Neural progenitor cell (in vitro differentiated cells): Measurements from ENCODE around the gene NME9. TPM values are rescaled to one million over a fixed set of nuclear protein-coding genes. Genes with fewer than 3 reads are reported as not detected.

ENCODE experiments used
- DNase-seq: peaks from one replicate; pipeline ENCODE4 v3.0.0-alpha.2; 2016; ENCODE audit warnings: low spot score
- H2AFZ ChIP-seq: fragments of 200-600 bp; sonication (generic); replicated peaks from 2 replicates; pipeline ENCODE4 v1.6.1; 2016; ENCODE audit warnings: antibody characterized with exemption
- H3F3A ChIP-seq: fragments of 200-600 bp; sonication (generic); 2 replicates; pipeline ENCODE4 v1.6.1; 2016; ENCODE audit warnings: antibody characterized with exemption, low read depth
- H3K27ac ChIP-seq: fragments of 200-600 bp; sonication (generic); 2 replicates; pipeline ENCODE4 v1.5.1; 2016; ENCODE audit warnings: mild to moderate bottlenecking
- H3K27me3 ChIP-seq: fragments of 200-600 bp; sonication (generic); 2 replicates; pipeline ENCODE4 v1.6.1; 2016; ENCODE audit warnings: mild to moderate bottlenecking, moderate library complexity
- H3K36me3 ChIP-seq: fragments of 200-600 bp; sonication (generic); 2 replicates; pipeline ENCODE4 v1.5.1; 2016
- H3K4me1 ChIP-seq: fragments of 200-600 bp; sonication (generic); 2 replicates; pipeline ENCODE4 v1.6.1; 2016; ENCODE audit warnings: mixed run types
- H3K4me2 ChIP-seq: fragments of 200-600 bp; sonication (generic); 2 replicates; pipeline ENCODE4 v1.6.1; 2016
- H3K4me3 ChIP-seq: fragments of 200-600 bp; sonication (generic); 2 replicates; pipeline ENCODE4 v1.5.1; 2016
- H3K79me2 ChIP-seq: fragments of 200-600 bp; sonication (generic); 2 replicates; pipeline ENCODE4 v1.6.1; 2016; ENCODE audit warnings: low read depth
- H3K9ac ChIP-seq: fragments of 200-600 bp; sonication (generic); 2 replicates; pipeline ENCODE4 v1.6.1; 2016
- H3K9me3 ChIP-seq: fragments of 200-600 bp; sonication (generic); 2 replicates; pipeline ENCODE4 v1.5.1; 2016; ENCODE audit warnings: low read depth
- H4K20me1 ChIP-seq: fragments of 200-600 bp; sonication (generic); 2 replicates; pipeline ENCODE4 v1.6.1; 2016; ENCODE audit warnings: low read depth
- H3K27ac Mint-ChIP-seq: 3 replicates; pipeline ENCODE4 v1.8.0; 2021; ENCODE audit warnings: mixed read lengths
- H3K27me3 Mint-ChIP-seq: 2 replicates; pipeline ENCODE4 v1.8.0; 2022; ENCODE audit warnings: low read depth, mild to moderate bottlenecking, inconsistent platforms, moderate library complexity, mixed read lengths; ENCODE audit not compliant: insufficient read depth
- H3K36me3 Mint-ChIP-seq: 3 replicates; pipeline ENCODE4 v1.8.0; 2021; ENCODE audit warnings: mixed read lengths
- H3K4me1 Mint-ChIP-seq: 3 replicates; pipeline ENCODE4 v1.8.0; 2021; ENCODE audit warnings: mixed read lengths
- H3K4me3 Mint-ChIP-seq: 3 replicates; pipeline ENCODE4 v1.8.0; 2021; ENCODE audit warnings: mild to moderate bottlenecking, moderate library complexity, mixed read lengths
- H3K9me3 Mint-ChIP-seq: 3 replicates; pipeline ENCODE4 v1.8.0; 2020; ENCODE audit warnings: mixed read lengths
- CTCF ChIP-seq: fragments of 200-600 bp; sonication (generic); IDR thresholded peaks from 2 replicates; pipeline ENCODE4 v1.5.1; 2017; ENCODE audit warnings: antibody characterized with exemption, mild to moderate bottlenecking
- EZH2 ChIP-seq: fragments of 200-600 bp; sonication (generic); IDR thresholded peaks from 2 replicates; pipeline ENCODE4 v1.6.1; 2017; ENCODE audit warnings: antibody characterized with exemption, mild to moderate bottlenecking, moderate library complexity
- EZH2phosphoT487 ChIP-seq: fragments of 200-600 bp; sonication (generic); IDR thresholded peaks from 2 replicates; pipeline ENCODE4 v1.6.1; 2017; ENCODE audit warnings: antibody characterized with exemption
- total RNA-seq: library from RNA; depleted of rRNA; stranded (reverse); fragments of >200 nt; gene quantifications from 2 replicates; pipeline ENCODE4 v1.2.3, GENCODE V29; 2015; ENCODE audit warnings: low replicate concordance

Gene NME9
- total RNA-seq, 1 donor from 2014 or later: 1.1 TPM

- no peak overlapping the region for H3K4me2 ChIP-seq
- no peaks in the 10 kb centered on the region for H3F3A ChIP-seq
Measured at GRCh38 chr3:138365253-138365555, 35.6 kb upstream of the NME9 start.

GRCh38 chr3:138364356-138365252 lies 35.0 kb upstream of the NME9 start:
- Histone ChIP-seq H3K27me3 (no peaks in the 10 kb centered on the region), H3K4me3 (no peak overlapping the region), H3F3A (no peaks in the 10 kb centered on the region), H2AFZ (no peak overlapping the region), H3K27ac (no peak overlapping the region), H4K20me1 (no peaks in the 10 kb centered on the region), H3K4me2 (no peak overlapping the region), H3K9me3 (no peaks in the 10 kb centered on the region), H3K9ac (no peak overlapping the region), H3K4me1 (no peaks in the 10 kb centered on the region), H3K36me3 (no peaks in the 10 kb centered on the region), H3K79me2 (no peaks in the 10 kb centered on the region)
- DNase-seq: no peak
- TF ChIP-seq EZH2phosphoT487 (no peak), CTCF (no peak), EZH2 (no peak)
- no peaks in the 10 kb centered on the region for H3K36me3 Mint-ChIP-seq
- peaks cover 22% of the 10 kb centered on the region for H3K4me1 Mint-ChIP-seq
- H3K9me3 Mint-ChIP-seq: no peaks in the 10 kb centered on the region
- no peak overlapping the region for H3K27ac Mint-ChIP-seq
- peaks cover 3% of the 10 kb centered on the region for H3K27me3 Mint-ChIP-seq
- H3K4me3 Mint-ChIP-seq: no peak overlapping the region

More at GRCh38 chr3:138365253-138365555, 35.6 kb upstream of the NME9 start:
- Mint-ChIP-seq H3K4me3 (no peak overlapping the region), H3K27me3 (peaks cover 3% of the 10 kb centered on the region), H3K4me1 (peaks cover 21% of the 10 kb centered on the region), H3K9me3 (no peaks in the 10 kb centered on the region), H3K27ac (no peak overlapping the region), H3K36me3 (no peaks in the 10 kb centered on the region)
- no peaks in the 10 kb centered on the region for H3K36me3 ChIP-seq
- H3K27me3 ChIP-seq: no peaks in the 10 kb centered on the region
- H2AFZ ChIP-seq: no peak overlapping the region
- no peak overlapping the region for H3K9ac ChIP-seq
- TF ChIP-seq CTCF: no peak
- no peak for TF ChIP-seq EZH2phosphoT487
- no peak for TF ChIP-seq EZH2
- H3K9me3 ChIP-seq: no peaks in the 10 kb centered on the region
- no peak overlapping the region for H3K4me3 ChIP-seq
- no peaks in the 10 kb centered on the region for H4K20me1 ChIP-seq
- no peak for DNase-seq
- no peak overlapping the region for H3K27ac ChIP-seq
- no peaks in the 10 kb centered on the region for H3K4me1 ChIP-seq
- H3K79me2 ChIP-seq: no peaks in the 10 kb centered on the region

- H3K27ac Mint-ChIP-seq: no peak overlapping the region
- H3K79me2 ChIP-seq: no peaks in the 10 kb centered on the region
- no peaks in the 10 kb centered on the region for H4K20me1 ChIP-seq
- no peaks in the 10 kb centered on the region for H3K9me3 ChIP-seq
- no peaks in the 10 kb centered on the region for H3K9me3 Mint-ChIP-seq
- no peak for DNase-seq
- H2AFZ ChIP-seq: no peak overlapping the region
- TF ChIP-seq EZH2phosphoT487 (no peak), EZH2 (no peak), CTCF (no peak)
- H3K4me1 ChIP-seq: peaks cover 5% of the 10 kb centered on the region
- no peak overlapping the region for H3K4me2 ChIP-seq
- H3K27ac ChIP-seq: no peak overlapping the region
- no peaks in the 10 kb centered on the region for H3K27me3 ChIP-seq
- no peak overlapping the region for H3K4me3 Mint-ChIP-seq
- H3K36me3 ChIP-seq: no peaks in the 10 kb centered on the region
- peaks cover 35% of the 10 kb centered on the region for H3K4me1 Mint-ChIP-seq
- H3F3A ChIP-seq: no peaks in the 10 kb centered on the region
- no peaks in the 10 kb centered on the region for H3K36me3 Mint-ChIP-seq
- peaks cover 3% of the 10 kb centered on the region for H3K27me3 Mint-ChIP-seq
- no peak overlapping the region for H3K4me3 ChIP-seq
- H3K9ac ChIP-seq: no peak overlapping the region
Measured at GRCh38 chr3:138363322-138363721, 33.7 kb upstream of the NME9 start.
